Measurements from ENCODE around the gene SOX6.

Gene SOX6

GRCh38 chr11:16173798-16174197 lies 182.5 kb downstream of the SOX6 start:
- Histone ChIP-seq H3K9ac (ENCODE audit: low read length) (no peak overlapping the region), H3K4me1 (ENCODE audit: insufficient read depth, low read length, severe bottlenecking) (no peaks in the 10 kb centered on the region), H3K36me3 (ENCODE audit: insufficient read depth, low read length) (no peaks in the 10 kb centered on the region), H4K20me1 (ENCODE audit: insufficient read depth, low read length) (no peaks in the 10 kb centered on the region), H3K27ac (ENCODE audit: low read depth, low read length, poor library complexity, severe bottlenecking) (no peak overlapping the region), H3K4me2 (ENCODE audit: low read length) (no peak overlapping the region), H3K9me3 (ENCODE audit: low read length) (no peaks in the 10 kb centered on the region), H3K4me3 (ENCODE audit: low read depth, low read length, poor library complexity, severe bottlenecking) (no peak overlapping the region), H3F3A (ENCODE audit: insufficient read depth, low read length) (no peaks in the 10 kb centered on the region), H3K79me2 (ENCODE audit: insufficient read depth, low read length) (no peaks in the 10 kb centered on the region), H3K27me3 (ENCODE audit: insufficient read depth, low read length) (no peaks in the 10 kb centered on the region), H3K9me2 (ENCODE audit: low read depth, low read length) (no peaks in the 10 kb centered on the region), H2AFZ (ENCODE audit: low read length) (no peak overlapping the region)
- TF ChIP-seq CTCF (IDR thresholded peaks at IDR 0.05; ENCODE audit: low read length): no peak
- no peak for TF ChIP-seq EZH2 (IDR thresholded peaks at IDR 0.05; ENCODE audit: borderline replicate concordance, low read length)

GRCh38 chr11:16171882-16172281 lies 184.5 kb downstream of the SOX6 start:
- TF ChIP-seq CTCF (IDR thresholded peaks at IDR 0.05; ENCODE audit: low read length) (no peak), EZH2 (IDR thresholded peaks at IDR 0.05; ENCODE audit: borderline replicate concordance, low read length) (no peak)
- H3K9ac ChIP-seq (ENCODE audit: low read length): no peak overlapping the region
- H3F3A ChIP-seq (ENCODE audit: insufficient read depth, low read length): no peaks in the 10 kb centered on the region
- no peak overlapping the region for H3K4me3 ChIP-seq (ENCODE audit: low read depth, low read length, poor library complexity, severe bottlenecking)
- no peaks in the 10 kb centered on the region for H3K27me3 ChIP-seq (ENCODE audit: insufficient read depth, low read length)
- H2AFZ ChIP-seq (ENCODE audit: low read length): no peak overlapping the region
- H3K27ac ChIP-seq (ENCODE audit: low read depth, low read length, poor library complexity, severe bottlenecking): no peak overlapping the region
- H3K9me3 ChIP-seq (ENCODE audit: low read length): no peaks in the 10 kb centered on the region
- no peaks in the 10 kb centered on the region for H4K20me1 ChIP-seq (ENCODE audit: insufficient read depth, low read length)
- no peak overlapping the region for H3K4me2 ChIP-seq (ENCODE audit: low read length)
- H3K79me2 ChIP-seq (ENCODE audit: insufficient read depth, low read length): no peaks in the 10 kb centered on the region
- H3K9me2 ChIP-seq (ENCODE audit: low read depth, low read length): no peaks in the 10 kb centered on the region
- H3K36me3 ChIP-seq (ENCODE audit: insufficient read depth, low read length): no peaks in the 10 kb centered on the region
- H3K4me1 ChIP-seq (ENCODE audit: insufficient read depth, low read length, severe bottlenecking): no peaks in the 10 kb centered on the region

GRCh38 chr11:16169956-16170847 lies 186.1 kb downstream of the SOX6 start:
- no peak overlapping the region for H3K4me2 ChIP-seq (ENCODE audit: low read length)
- no peaks in the 10 kb centered on the region for H3K9me2 ChIP-seq (ENCODE audit: low read depth, low read length)
- no peaks in the 10 kb centered on the region for H3K36me3 ChIP-seq (ENCODE audit: insufficient read depth, low read length)
- TF ChIP-seq CTCF (IDR thresholded peaks at IDR 0.05; ENCODE audit: low read length): no peak
- no peaks in the 10 kb centered on the region for H3K27me3 ChIP-seq (ENCODE audit: insufficient read depth, low read length)
- H3K79me2 ChIP-seq (ENCODE audit: insufficient read depth, low read length): no peaks in the 10 kb centered on the region
- H3K4me1 ChIP-seq (ENCODE audit: insufficient read depth, low read length, severe bottlenecking): no peaks in the 10 kb centered on the region
- no peak overlapping the region for H3K4me3 ChIP-seq (ENCODE audit: low read depth, low read length, poor library complexity, severe bottlenecking)
- H4K20me1 ChIP-seq (ENCODE audit: insufficient read depth, low read length): no peaks in the 10 kb centered on the region
- H3K27ac ChIP-seq (ENCODE audit: low read depth, low read length, poor library complexity, severe bottlenecking): no peak overlapping the region
- H3K9me3 ChIP-seq (ENCODE audit: low read length): no peaks in the 10 kb centered on the region
- no peak overlapping the region for H3K9ac ChIP-seq (ENCODE audit: low read length)
- no peaks in the 10 kb centered on the region for H3F3A ChIP-seq (ENCODE audit: insufficient read depth, low read length)
- no peak overlapping the region for H2AFZ ChIP-seq (ENCODE audit: low read length)
